HCT116 (cell line): ENCODE data around the gene LCAT. TPM values are rescaled to one million over a fixed set of nuclear protein-coding genes. Genes with fewer than 3 reads are reported as not detected.

Experiments
- ATAC-seq: fragments of 200-7000 bp; cut with Tn5 transposase; 2 replicates; pipeline ENCODE4 v1.9.1; 2020; ENCODE audit warnings: mild to moderate bottlenecking, moderate library complexity
- BruUV-seq: library from RNA; stranded (reverse); fragments of 400-500 nt; replicated peaks from 2 replicates; lab custom pipeline; 2021; lab: Mats Ljungman, UMichigan
- CTCF ChIA-PET: fragments of 300-600 bp; sonication (Branson Sonifier 250); formaldehyde crosslinking; loops from one replicate; lab custom pipeline; 2021; ENCODE audit warnings: antibody characterized with exemption; lab: Charles Lee
- POLR2A ChIA-PET: fragments of 300-600, 350-600 bp; sonication (Branson Sonifier 250); formaldehyde crosslinking; loops from one replicate; lab custom pipeline; 2021; ENCODE audit warnings: antibody characterized with exemption; lab: Charles Lee
- RAD21 ChIA-PET, 2 experiments: fragments of 300-600 bp; sonication (Branson Sonifier 250); formaldehyde crosslinking; loops; one replicate each; lab custom pipeline; 2023; ENCODE audit warnings: low total read pairs in 2 of 2; ENCODE audit not compliant: uncharacterized antibody in 2 of 2, unreplicated experiment in 2 of 2, low non-redundant PET in 1 of 2; lab: Charles Lee
- DNase-seq: peaks from one replicate; pipeline ENCODE4 v3.0.0-alpha.2; 2010; ENCODE audit warnings: low read depth, low spot score
- H2AFZ ChIP-seq: fragments of 200-600 bp; shearing (Covaris generic), sonication (generic); 2 replicates; pipeline ENCODE4 v1.6.1; 2017; ENCODE audit warnings: low read depth, mixed run types, mixed read lengths, antibody characterized with exemption, low read length; ENCODE audit not compliant: poor library complexity, severe bottlenecking
- H3K27ac ChIP-seq: 2 replicates; pipeline ENCODE4 v1.5.1; 2012; ENCODE audit warnings: low read depth, low read length
- H3K27me3 ChIP-seq: fragments of 200-600 bp; sonication (generic); 2 replicates; pipeline ENCODE4 v1.6.1; 2016; ENCODE audit warnings: mixed run types, low read length, mixed read lengths; ENCODE audit not compliant: insufficient read depth
- H3K36me3 ChIP-seq, 2 experiments: fragments of 200-500 bp in 1 of 2; fragments of 200-600 bp in 1 of 2; sonication (Bioruptor generic) in 1 of 2; sonication (generic) in 1 of 2; 2 replicates each; pipeline versions ENCODE4 v1.5.1 to v1.6.1; 2014 to 2016; ENCODE audit warnings: low read length in 2 of 2, inconsistent platforms in 1 of 2, mixed read lengths in 1 of 2, mixed run types in 1 of 2; ENCODE audit not compliant: insufficient read depth in 2 of 2, control insufficient read depth in 1 of 2
- H3K4me1 ChIP-seq, 2 experiments: fragments of 200-600 bp in 1 of 2; sonication (generic) in 1 of 2; 2 replicates each; pipeline versions ENCODE4 v1.5.1 to v1.6.1; 2012 to 2017; ENCODE audit warnings: low read length in 2 of 2, inconsistent platforms in 1 of 2, mild to moderate bottlenecking in 1 of 2, mixed read lengths in 1 of 2, mixed run types in 1 of 2, moderate library complexity in 1 of 2; ENCODE audit not compliant: insufficient read depth in 2 of 2, control insufficient read depth in 1 of 2
- H3K4me2 ChIP-seq: fragments of 200-600 bp; sonication (generic); 2 replicates; pipeline ENCODE4 v1.6.1; 2017; ENCODE audit warnings: mixed run types, low read length, mixed read lengths
- H3K4me3 ChIP-seq, 2 experiments: fragments of 200-600 bp in 1 of 2; sonication (generic) in 1 of 2; replicated peaks in 1 of 2; 2 replicates each; pipeline ENCODE4 v1.5.1; 2011 to 2016; ENCODE audit warnings: low read length in 2 of 2, control low read depth in 1 of 2, low read depth in 1 of 2, mild to moderate bottlenecking in 1 of 2, mixed read lengths in 1 of 2, mixed run types in 1 of 2
- H3K79me2 ChIP-seq: fragments of 200-600 bp; sonication (generic); 2 replicates; pipeline ENCODE4 v1.6.1; 2017; ENCODE audit warnings: mild to moderate bottlenecking, mixed run types, low read length, moderate library complexity, mixed read lengths; ENCODE audit not compliant: insufficient read depth
- H3K9ac ChIP-seq: fragments of 200-600 bp; sonication (generic); 2 replicates; pipeline ENCODE4 v1.6.1; 2016; ENCODE audit warnings: low read length, mixed read lengths
- H3K9me2 ChIP-seq: fragments of 200-600 bp; sonication (generic), shearing (Covaris generic); 2 replicates; pipeline ENCODE4 v1.6.1; 2017; ENCODE audit warnings: mixed run types, mild to moderate bottlenecking, moderate library complexity; ENCODE audit not compliant: insufficient read depth
- H3K9me3 ChIP-seq, 2 experiments: fragments of 200-500 bp in 1 of 2; fragments of 200-600 bp in 1 of 2; sonication (Bioruptor generic) in 1 of 2; sonication (generic) in 1 of 2; 2 replicates each; pipeline ENCODE4 v1.6.1; 2014 to 2017; ENCODE audit warnings: low read length in 2 of 2, mixed read lengths in 2 of 2, inconsistent platforms in 1 of 2, low read depth in 1 of 2, mild to moderate bottlenecking in 1 of 2, mixed run types in 1 of 2, moderate library complexity in 1 of 2; ENCODE audit not compliant: control insufficient read depth in 1 of 2, insufficient read depth in 1 of 2
- H4K20me1 ChIP-seq: fragments of 200-600 bp; sonication (generic), shearing (Covaris generic); 2 replicates; pipeline ENCODE4 v1.6.1; 2017; ENCODE audit warnings: mixed run types, mild to moderate bottlenecking, moderate library complexity; ENCODE audit not compliant: insufficient read depth
- CEBPB ChIP-seq: IDR thresholded peaks from 2 replicates; pipeline ENCODE4 v1.6.1; 2012; ENCODE audit warnings: low read depth
- ELF1 ChIP-seq: IDR thresholded peaks from 2 replicates; pipeline ENCODE4 v1.6.1; 2012; ENCODE audit warnings: low read depth, borderline replicate concordance
- EZH2phosphoT487 ChIP-seq: fragments of 200-600 bp; IDR thresholded peaks from 2 replicates; pipeline ENCODE4 v1.6.1; 2018; ENCODE audit warnings: antibody characterized with exemption, borderline replicate concordance
- POLR2A ChIP-seq: IDR thresholded peaks from 2 replicates; pipeline ENCODE4 v1.7.0; 2011; ENCODE audit warnings: borderline replicate concordance; ENCODE audit not compliant: insufficient read depth, insufficient read length; ENCODE audit errors: extremely low read depth
- POLR2AphosphoS5 ChIP-seq: IDR thresholded peaks from 2 replicates; pipeline ENCODE4 v1.6.1; 2011; ENCODE audit warnings: mild to moderate bottlenecking, low read depth, low read length, moderate library complexity
- YY1 ChIP-seq: IDR thresholded peaks from 2 replicates; pipeline ENCODE4 v1.6.1; 2011; ENCODE audit warnings: low read length, low read depth, moderate library complexity, mild to moderate bottlenecking; ENCODE audit not compliant: insufficient replicate concordance; ENCODE audit errors: extremely low read depth
- ZFX ChIP-seq: fragments of 450-650 bp; IDR thresholded peaks from 2 replicates; pipeline ENCODE4 v1.6.1; 2017
- ZNF274 ChIP-seq: fragments of 200-500 bp; sonication (Bioruptor generic); IDR thresholded peaks from 2 replicates; pipeline ENCODE4 v1.6.1; 2014; ENCODE audit warnings: mild to moderate bottlenecking, low read depth, low read length, inconsistent platforms
- intact Hi-C: fragments of 100-400 bp; cut with micrococcal nuclease; formaldehyde crosslinking; loops from 2 replicates; pipeline ENCODE4 v1.10.0; 2022
- total RNA-seq: library from RNA; stranded (reverse); gene quantifications from one replicate; pipeline ENCODE4 v1.2.1, GENCODE V29; 2021; ENCODE audit not compliant: unreplicated experiment
- TF ChIP-seq, protein P1 (sequence below): IDR thresholded peaks from 2 replicates; pipeline ENCODE4 v1.6.1; 2011; ENCODE audit warnings: mild to moderate bottlenecking, low read length, moderate library complexity; ENCODE audit not compliant: insufficient replicate concordance; ENCODE audit errors: extremely low read depth
- TF ChIP-seq, protein P2 (sequence below), 3 experiments: fragments of 200-600 bp in 1 of 3; sonication (generic) in 1 of 3; IDR thresholded peaks in 2 of 3; conservative IDR thresholded peaks in 1 of 3; 2 replicates each; pipeline ENCODE4 v1.5.1; 2012 to 2017; ENCODE audit warnings: low read depth in 2 of 3, low read length in 2 of 3, antibody characterized with exemption in 1 of 3, borderline replicate concordance in 1 of 3, control low read depth in 1 of 3, mild to moderate bottlenecking in 1 of 3, mixed read lengths in 1 of 3, mixed run types in 1 of 3, moderate library complexity in 1 of 3; ENCODE audit not compliant: insufficient read depth in 1 of 3

LCAT gene
- total RNA-seq, 1 experiment from 2014 or later: 17.6 TPM

DNA sequence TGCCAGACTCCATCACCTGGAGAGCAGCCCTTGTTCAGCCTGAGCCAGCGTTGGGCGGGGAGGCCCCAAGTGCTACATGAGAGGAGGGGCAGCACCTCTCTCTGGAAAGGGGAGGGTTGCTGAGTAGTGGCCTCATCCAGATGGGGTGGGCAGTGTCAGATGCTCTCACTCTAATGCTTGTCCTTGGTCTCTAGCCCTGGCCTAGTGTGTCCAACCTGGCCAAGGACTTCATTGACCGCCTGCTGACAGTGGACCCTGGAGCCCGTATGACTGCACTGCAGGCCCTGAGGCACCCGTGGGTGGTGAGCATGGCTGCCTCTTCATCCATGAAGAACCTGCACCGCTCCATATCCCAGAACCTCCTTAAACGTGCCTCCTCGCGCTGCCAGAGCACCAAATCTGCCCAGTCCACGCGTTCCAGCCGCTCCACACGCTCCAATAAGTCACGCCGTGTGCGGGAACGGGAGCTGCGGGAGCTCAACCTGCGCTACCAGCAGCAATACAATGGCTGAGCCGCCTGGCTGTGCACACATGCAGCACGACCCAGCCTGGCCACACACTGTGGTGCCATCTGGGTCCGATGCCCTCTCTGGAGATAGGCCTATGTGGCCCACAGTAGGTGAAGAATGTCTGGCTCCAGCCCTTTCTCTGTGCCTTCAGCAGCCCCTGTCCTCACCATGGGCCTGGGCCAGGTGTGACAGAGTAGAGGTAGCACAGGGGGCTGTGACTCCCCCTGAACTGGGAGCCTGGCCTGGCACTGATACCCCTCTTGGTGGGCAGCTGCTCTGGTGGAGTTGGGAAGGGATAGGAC lies 16.6 kb downstream of the LCAT start:
- no peaks in the 10 kb centered on the region for H3K27me3 ChIP-seq
- ChIA-PET RAD21 (no interaction called here), POLR2A (no interaction called here)
- H3K9me2 ChIP-seq: no peaks in the 10 kb centered on the region
- DNase-seq (no peak), ATAC-seq (no peak)
- H3K9me3 ChIP-seq: no peaks in the 10 kb centered on the region
- intact Hi-C loops: no loop called here
- H3K4me3 ChIP-seq: no peak overlapping the region
- no peaks in the 10 kb centered on the region for H3K79me2 ChIP-seq
- H3K4me2 ChIP-seq: no peak overlapping the region
- no peak overlapping the region for H3K9ac ChIP-seq
- no peak overlapping the region for H2AFZ ChIP-seq
- H3K4me1 ChIP-seq: no peaks in the 10 kb centered on the region
- H4K20me1 ChIP-seq: no peaks in the 10 kb centered on the region
- H3K36me3 ChIP-seq: no peaks in the 10 kb centered on the region; a peak in 2 of 4 replicates
- H3K27ac ChIP-seq: no peak overlapping the region
- TF ChIP-seq, protein P1, sequence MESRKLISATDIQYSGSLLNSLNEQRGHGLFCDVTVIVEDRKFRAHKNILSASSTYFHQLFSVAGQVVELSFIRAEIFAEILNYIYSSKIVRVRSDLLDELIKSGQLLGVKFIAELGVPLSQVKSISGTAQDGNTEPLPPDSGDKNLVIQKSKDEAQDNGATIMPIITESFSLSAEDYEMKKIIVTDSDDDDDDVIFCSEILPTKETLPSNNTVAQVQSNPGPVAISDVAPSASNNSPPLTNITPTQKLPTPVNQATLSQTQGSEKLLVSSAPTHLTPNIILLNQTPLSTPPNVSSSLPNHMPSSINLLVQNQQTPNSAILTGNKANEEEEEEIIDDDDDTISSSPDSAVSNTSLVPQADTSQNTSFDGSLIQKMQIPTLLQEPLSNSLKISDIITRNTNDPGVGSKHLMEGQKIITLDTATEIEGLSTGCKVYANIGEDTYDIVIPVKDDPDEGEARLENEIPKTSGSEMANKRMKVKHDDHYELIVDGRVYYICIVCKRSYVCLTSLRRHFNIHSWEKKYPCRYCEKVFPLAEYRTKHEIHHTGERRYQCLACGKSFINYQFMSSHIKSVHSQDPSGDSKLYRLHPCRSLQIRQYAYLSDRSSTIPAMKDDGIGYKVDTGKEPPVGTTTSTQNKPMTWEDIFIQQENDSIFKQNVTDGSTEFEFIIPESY: no peak
- no peak for TF ChIP-seq EZH2phosphoT487
- no peak for TF ChIP-seq ELF1
- no peak for TF ChIP-seq CEBPB
- TF ChIP-seq ZFX: no peak
- no peak for TF ChIP-seq POLR2AphosphoS5
- no peak for TF ChIP-seq POLR2A
- TF ChIP-seq, protein P2, sequence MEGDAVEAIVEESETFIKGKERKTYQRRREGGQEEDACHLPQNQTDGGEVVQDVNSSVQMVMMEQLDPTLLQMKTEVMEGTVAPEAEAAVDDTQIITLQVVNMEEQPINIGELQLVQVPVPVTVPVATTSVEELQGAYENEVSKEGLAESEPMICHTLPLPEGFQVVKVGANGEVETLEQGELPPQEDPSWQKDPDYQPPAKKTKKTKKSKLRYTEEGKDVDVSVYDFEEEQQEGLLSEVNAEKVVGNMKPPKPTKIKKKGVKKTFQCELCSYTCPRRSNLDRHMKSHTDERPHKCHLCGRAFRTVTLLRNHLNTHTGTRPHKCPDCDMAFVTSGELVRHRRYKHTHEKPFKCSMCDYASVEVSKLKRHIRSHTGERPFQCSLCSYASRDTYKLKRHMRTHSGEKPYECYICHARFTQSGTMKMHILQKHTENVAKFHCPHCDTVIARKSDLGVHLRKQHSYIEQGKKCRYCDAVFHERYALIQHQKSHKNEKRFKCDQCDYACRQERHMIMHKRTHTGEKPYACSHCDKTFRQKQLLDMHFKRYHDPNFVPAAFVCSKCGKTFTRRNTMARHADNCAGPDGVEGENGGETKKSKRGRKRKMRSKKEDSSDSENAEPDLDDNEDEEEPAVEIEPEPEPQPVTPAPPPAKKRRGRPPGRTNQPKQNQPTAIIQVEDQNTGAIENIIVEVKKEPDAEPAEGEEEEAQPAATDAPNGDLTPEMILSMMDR (IDR thresholded peaks at IDR 0.05 in 2 of 3, conservative IDR thresholded peaks at IDR 0.05 in 1 of 3; ENCODE audit: borderline replicate concordance in 1 of 3, insufficient read depth in 1 of 3, low read depth in 2 of 3, low read length in 2 of 3): no peak
- no peak for TF ChIP-seq YY1
- TF ChIP-seq ZNF274: no peak
- TF ChIP-seq, all 23 proteins: peak for 0
- no TSS peak for BruUV-seq
- CTCF ChIA-PET: interaction anchor here (1.0 to 1.2 kb wide), 2 partner anchors 8 to 254 kb away, joined by 3 read pairs; no protein-coding TSS in a partner anchor
